HepG2 (cell line): ENCODE data around the gene MATN1. TPM values are rescaled to one million over a fixed set of nuclear protein-coding genes. Genes with fewer than 3 reads are reported as not detected.

Experiments
- ATAC-seq: fragments of 200-7000 bp; cut with Tn5 transposase; 3 replicates; pipeline ENCODE4 v1.9.1; 2020; ENCODE audit warnings: mild to moderate bottlenecking, moderate library complexity
- BruUV-seq: library from RNA; stranded (reverse); fragments of 400-500 nt; replicated peaks from 2 replicates; lab custom pipeline; 2021; lab: Mats Ljungman, UMichigan
- CTCF ChIA-PET: fragments of 300-600 bp; formaldehyde crosslinking; extraction: SDS; loops from one replicate; lab custom pipeline; 2021; ENCODE audit warnings: low total read pairs, inconsistent platforms, low intra/inter-chr PET ratio; lab: Yijun Ruan, JAX
- POLR2A ChIA-PET: fragments of 350-600 bp; sonication (Branson Sonifier 250); formaldehyde crosslinking; loops from one replicate; lab custom pipeline; 2020; ENCODE audit warnings: antibody characterized with exemption, inconsistent platforms; lab: Yijun Ruan, JAX
- DNase-seq: peaks from one replicate; pipeline ENCODE4 v3.0.0-alpha.2; 2015; ENCODE audit warnings: low spot score
- FAIRE-seq: peaks from 3 replicates; lab custom pipeline; 2011; peaks lifted over from hg19 to GRCh38; lab: Jason Lieb, UNC
- H2AFZ ChIP-seq: one replicate; pipeline ENCODE4 v1.6.1; 2011; ENCODE audit warnings: low read length, inconsistent platforms
- H3K27ac ChIP-seq: fragments of 300-600 bp; 3 replicates; pipeline ENCODE4 v1.8.0; 2011; ENCODE audit warnings: mixed run types, mild to moderate bottlenecking, mixed read lengths, low read length, inconsistent platforms; ENCODE audit not compliant: insufficient read depth; ENCODE audit errors: extremely low read length
- H3K27me3 ChIP-seq, 2 experiments: fragments of 200-600 bp in 1 of 2; 2 replicates in 1 of 2; 3 replicates in 1 of 2; pipeline versions ENCODE4 v1.6.0 to v1.8.0; 2011; ENCODE audit warnings: low read length in 2 of 2, mild to moderate bottlenecking in 2 of 2, moderate library complexity in 2 of 2, inconsistent platforms in 1 of 2; ENCODE audit not compliant: insufficient read depth in 2 of 2, control insufficient read depth in 1 of 2
- H3K36me3 ChIP-seq, 2 experiments: fragments of 200-600 bp in 1 of 2; replicated peaks in 1 of 2; 2 replicates in 1 of 2; 3 replicates in 1 of 2; pipeline versions ENCODE4 v1.5.1 to v1.8.0; 2011; ENCODE audit warnings: low read length in 2 of 2, inconsistent platforms in 1 of 2; ENCODE audit not compliant: insufficient read depth in 2 of 2, control insufficient read depth in 1 of 2
- H3K4me1 ChIP-seq: 2 replicates; pipeline ENCODE4 v1.5.1; 2012; ENCODE audit warnings: low read length, inconsistent platforms; ENCODE audit not compliant: insufficient read depth
- H3K4me2 ChIP-seq: 2 replicates; pipeline ENCODE4 v1.6.0; 2011; ENCODE audit warnings: low read depth, low read length, inconsistent platforms
- H3K4me3 ChIP-seq, 3 experiments: fragments of 200-600 bp in 1 of 3; sonication (generic), shearing (Covaris generic) in 1 of 3; replicated peaks in 1 of 3; 2 replicates each; pipeline ENCODE4 v1.5.1; 2011 to 2016; ENCODE audit warnings: low read length in 3 of 3, inconsistent platforms in 2 of 3, low read depth in 2 of 3, mild to moderate bottlenecking in 2 of 3, control low read depth in 1 of 3, mixed read lengths in 1 of 3; ENCODE audit not compliant: insufficient read depth in 1 of 3
- H3K79me2 ChIP-seq: one replicate; pipeline ENCODE4 v1.6.1; 2011; ENCODE audit warnings: low read length, inconsistent platforms; ENCODE audit not compliant: insufficient read depth
- H3K9ac ChIP-seq: 2 replicates; pipeline ENCODE4 v1.6.0; 2011; ENCODE audit warnings: mild to moderate bottlenecking, low read depth, low read length, inconsistent platforms; ENCODE audit not compliant: insufficient read depth
- H3K9me3 ChIP-seq: 2 replicates; pipeline ENCODE4 v1.5.1; 2012; ENCODE audit warnings: mild to moderate bottlenecking, low read length
- H4K20me1 ChIP-seq: 2 replicates; pipeline ENCODE4 v1.6.0; 2011; ENCODE audit warnings: inconsistent platforms, mild to moderate bottlenecking, low read length, moderate library complexity; ENCODE audit not compliant: insufficient read depth
- FOXK2 ChIP-seq: fragments of 450-650 bp; IDR thresholded peaks from 2 replicates; pipeline ENCODE4 v1.6.1; 2016
- IKZF1 ChIP-seq: fragments of 450-650 bp; IDR thresholded peaks from 2 replicates; pipeline ENCODE4 v1.7.1; 2016
- NBN ChIP-seq: fragments of 450-650 bp; conservative IDR thresholded peaks from 2 replicates; pipeline ENCODE4 v1.6.1; 2017
- NONO ChIP-seq, 2 experiments: fragments of 450-650 bp in 1 of 2; sonication (generic) in 1 of 2; formaldehyde crosslinking in 1 of 2; IDR thresholded peaks in 1 of 2; conservative IDR thresholded peaks in 1 of 2; 2 replicates each; pipeline versions ENCODE4 v1.6.1 to v1.8.0; 2017 to 2022; ENCODE audit warnings: mild to moderate bottlenecking in 1 of 2, missing genetic modification reagents in 1 of 2, moderate library complexity in 1 of 2
- TOPORS ChIP-seq: sonication (generic); formaldehyde crosslinking; IDR thresholded peaks from 2 replicates; pipeline ENCODE4 v1.8.0; 2023; ENCODE audit warnings: mild to moderate bottlenecking, missing genetic modification reagents
- ZEB1 ChIP-seq: IDR thresholded peaks from 2 replicates; pipeline ENCODE4 v1.6.1; 2012; ENCODE audit warnings: mild to moderate bottlenecking, low read depth, inconsistent platforms; ENCODE audit not compliant: insufficient replicate concordance
- ZMYM2 ChIP-seq: sonication (generic); formaldehyde crosslinking; IDR thresholded peaks from 2 replicates; pipeline ENCODE4 v1.8.0; 2022; ENCODE audit warnings: mild to moderate bottlenecking, missing genetic modification reagents
- ZNF235 ChIP-seq: sonication (generic); formaldehyde crosslinking; IDR thresholded peaks from 2 replicates; pipeline ENCODE4 v1.8.1; 2023; ENCODE audit warnings: mild to moderate bottlenecking, missing genetic modification reagents, borderline replicate concordance
- ZNF281 ChIP-seq: sonication (generic); formaldehyde crosslinking; IDR thresholded peaks from 2 replicates; pipeline ENCODE4 v1.4.0; 2020; ENCODE audit warnings: missing genetic modification reagents, borderline replicate concordance
- ZNF362 ChIP-seq: sonication (generic); formaldehyde crosslinking; IDR thresholded peaks from 2 replicates; pipeline ENCODE4 v1.4.0; 2020; ENCODE audit warnings: missing genetic modification reagents, mild to moderate bottlenecking, borderline replicate concordance
- WGBS: methylation state at CpG from one replicate; pipeline ENCODE4 v1.1.6; 2017; ENCODE audit warnings: low lambda C conversion rate; 5-methylcytosine and 5-hydroxymethylcytosine counted together
- in situ Hi-C: cut with HindIII; loops from 2 replicates; pipeline ENCODE4 v1.10.0; 2017; ENCODE audit warnings: low pct_unique_long_range_greater_than_20kb; ENCODE audit not compliant: extremely low pct_ligation_motif_present
- intact Hi-C: fragments of 100-400 bp; cut with micrococcal nuclease; formaldehyde crosslinking; loops from one replicate; pipeline ENCODE4 v1.10.0; 2022; ENCODE audit not compliant: unreplicated experiment
- polyA plus RNA-seq, 8 experiments: library from polyadenylated mRNA; depleted of rRNA in 3 of 8; stranded (reverse) in 7 of 8; unstranded in 1 of 8; fragments of >200 nt; fragmentation: Illumina TruSeq in 4 of 8; extraction: Trizol in 4 of 8; gene quantifications; 2 replicates each; pipeline versions ENCODE4 v1.2.1 to v1.2.3, GENCODE V29; 2011 to 2016; ENCODE audit warnings: low read depth in 4 of 8, missing spikeins in 1 of 8, mixed read lengths in 1 of 8; ENCODE audit not compliant: insufficient read depth in 1 of 8
- total RNA-seq, 5 experiments: library from RNA; depleted of rRNA; stranded (reverse); fragments of >200 nt; fragmentation: Illumina TruSeq; extraction: Trizol; gene quantifications; 2 replicates each; pipeline ENCODE4 v1.2.3, GENCODE V29; 2016; ENCODE audit warnings: low read depth in 1 of 5

MATN1 gene
- total and polyA plus RNA-seq, 2 of the 13 experiments (the other 11 are each of a cell fraction or from before 2014, with no cell fraction given) = 0.04 to 0.05 TPM

GRCh38 chr1:30700528-30701257 lies 22.7 kb downstream of the MATN1 start (continued):
- TF ChIP-seq ZNF235 = no peak
- no peak for TF ChIP-seq TOPORS (CRISPR knock-in tag)
- no peak for TF ChIP-seq ZMYM2 (CRISPR knock-in tag)

DNA sequence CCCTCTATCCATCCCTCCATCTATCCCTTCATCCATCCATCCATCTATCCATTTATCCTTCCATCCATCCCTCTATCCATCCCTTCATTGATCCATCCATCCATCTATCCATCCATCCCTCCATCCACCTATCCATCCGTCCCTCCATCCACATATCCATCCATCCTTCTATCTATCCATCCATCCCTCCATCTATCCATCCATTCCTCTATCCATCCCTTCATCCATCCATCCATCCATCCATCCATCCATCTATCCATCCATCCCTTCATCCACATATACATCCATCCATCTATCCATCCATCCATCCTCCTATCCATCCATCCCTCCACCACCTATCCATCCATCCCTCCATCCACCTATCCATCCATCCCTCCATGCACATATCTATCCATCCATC lies 23.6 kb downstream of the MATN1 start:
- ATAC-seq = no peak
- Histone ChIP-seq H3K9me3 (no peaks in the 10 kb centered on the region), H3K27me3 (peaks cover 1 to 6% of the 10 kb centered on the region in 2 experiments; a peak in 1 of 5 replicates), H3K4me3 (no peak overlapping the region), H3K36me3 (no peaks in the 10 kb centered on the region), H3K9ac (no peak overlapping the region), H3K27ac (no peak overlapping the region), H4K20me1 (no peaks in the 10 kb centered on the region), H3K4me2 (no peak overlapping the region), H3K4me1 (no peaks in the 10 kb centered on the region), H2AFZ (no peak overlapping the region), H3K79me2 (no peaks in the 10 kb centered on the region)
- FAIRE-seq = no peak
- ChIA-PET CTCF (no interaction called here), POLR2A (no interaction called here)
- 2% methylated on average over 1 of the region's 1 CpG for WGBS
- in situ Hi-C loops (loop anchor here (10.0 to 25.0 kb wide), 3 partner anchors 295 to 1362 kb away; no protein-coding TSS in a partner anchor), intact Hi-C loops (loop anchor here (10.0 kb wide), 1 partner anchor 1465 kb away; the partner anchor contains the start of genes MECR and PTPRU)
- TF ChIP-seq NONO (IDR thresholded peaks at IDR 0.05) = 0 out of 2 replicates have a peak, but pooled peaks have one; percentile 64
- TF ChIP-seq NONO (CRISPR knock-in tag; conservative IDR thresholded peaks at IDR 0.05) = no peak
- no peak for TF ChIP-seq ZEB1
- TF ChIP-seq ZNF281 = no peak
- TF ChIP-seq ZNF362 (CRISPR knock-in tag) = no peak
- 0 out of 2 replicates have a peak, but pooled peaks have one; percentile 33 for TF ChIP-seq NBN
- peak; percentile 86; the same call in 1 of the 2 replicates for TF ChIP-seq IKZF1
- 0 out of 2 replicates have a peak, but pooled peaks have one; percentile 17 for TF ChIP-seq FOXK2
- BruUV-seq = no TSS peak
- DNase-seq = no peak
